GM12892 (cell line): ENCODE measurements around the gene HSPB2.

Experiments used
- POLR2A ChIP-seq: IDR thresholded peaks from 2 replicates; pipeline ENCODE4 v1.6.1; 2011; ENCODE audit warnings: low read depth, low read length, control low read depth
- POLR2AphosphoS5 ChIP-seq: IDR thresholded peaks from 2 replicates; pipeline ENCODE4 v1.6.1; 2011; ENCODE audit warnings: low read depth, low read length, control low read depth
- TAF1 ChIP-seq: IDR thresholded peaks from 2 replicates; pipeline ENCODE4 v1.6.1; 2011; ENCODE audit warnings: low read depth, mild to moderate bottlenecking, control low read depth, low read length, borderline replicate concordance

- TF ChIP-seq POLR2AphosphoS5 (no peak), POLR2A (no peak), TAF1 (no peak)
These were observed 13.4 kb downstream of the HSPB2 start for GRCh38 chr11:111925953-111926352.
